Frontal cortex (tissue), 4 donors: ENCODE measurements around the gene MED12L. TPM values are rescaled to one million over a fixed set of nuclear protein-coding genes. Genes with fewer than 3 reads are reported as not detected.
"Not testable (repeated sequence)": the region's sequence is repeated elsewhere in the genome, so short reads cannot be mapped to it uniquely, and the experiment has no call there.

Experiments
- DNase-seq, 2 donors: peaks; one replicate each; pipeline ENCODE4 v3.0.0; 2012; ENCODE audit warnings: low spot score in 2 of 2
- FAIRE-seq: peaks from 2 replicates; lab custom pipeline; 2012; peaks lifted over from hg19 to GRCh38; lab: Jason Lieb, UNC
- total RNA-seq: library from RNA; depleted of rRNA; stranded (reverse); fragments of >200 nt; gene quantifications from one replicate; pipeline ENCODE4 v1.2.3, GENCODE V29; 2014
- donor health status: control.
- donor health status: control.
- donor health status: control.

Gene MED12L, protein sequence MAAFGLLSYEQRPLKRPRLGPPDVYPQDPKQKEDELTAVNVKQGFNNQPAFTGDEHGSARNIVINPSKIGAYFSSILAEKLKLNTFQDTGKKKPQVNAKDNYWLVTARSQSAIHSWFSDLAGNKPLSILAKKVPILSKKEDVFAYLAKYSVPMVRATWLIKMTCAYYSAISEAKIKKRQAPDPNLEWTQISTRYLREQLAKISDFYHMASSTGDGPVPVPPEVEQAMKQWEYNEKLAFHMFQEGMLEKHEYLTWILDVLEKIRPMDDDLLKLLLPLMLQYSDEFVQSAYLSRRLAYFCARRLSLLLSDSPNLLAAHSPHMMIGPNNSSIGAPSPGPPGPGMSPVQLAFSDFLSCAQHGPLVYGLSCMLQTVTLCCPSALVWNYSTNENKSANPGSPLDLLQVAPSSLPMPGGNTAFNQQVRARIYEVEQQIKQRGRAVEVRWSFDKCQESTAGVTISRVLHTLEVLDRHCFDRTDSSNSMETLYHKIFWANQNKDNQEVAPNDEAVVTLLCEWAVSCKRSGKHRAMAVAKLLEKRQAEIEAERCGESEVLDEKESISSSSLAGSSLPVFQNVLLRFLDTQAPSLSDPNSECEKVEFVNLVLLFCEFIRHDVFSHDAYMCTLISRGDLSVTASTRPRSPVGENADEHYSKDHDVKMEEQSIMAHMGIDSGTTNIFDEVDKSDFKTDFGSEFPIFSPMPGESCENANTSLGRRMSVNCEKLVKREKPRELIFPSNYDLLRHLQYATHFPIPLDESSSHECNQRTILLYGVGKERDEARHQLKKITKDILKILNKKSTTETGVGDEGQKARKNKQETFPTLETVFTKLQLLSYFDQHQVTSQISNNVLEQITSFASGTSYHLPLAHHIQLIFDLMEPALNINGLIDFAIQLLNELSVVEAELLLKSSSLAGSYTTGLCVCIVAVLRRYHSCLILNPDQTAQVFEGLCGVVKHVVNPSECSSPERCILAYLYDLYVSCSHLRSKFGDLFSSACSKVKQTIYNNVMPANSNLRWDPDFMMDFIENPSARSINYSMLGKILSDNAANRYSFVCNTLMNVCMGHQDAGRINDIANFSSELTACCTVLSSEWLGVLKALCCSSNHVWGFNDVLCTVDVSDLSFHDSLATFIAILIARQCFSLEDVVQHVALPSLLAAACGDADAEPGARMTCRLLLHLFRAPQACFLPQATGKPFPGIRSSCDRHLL (N-terminal part only)
- 6.1 TPM for total RNA-seq

DNA sequence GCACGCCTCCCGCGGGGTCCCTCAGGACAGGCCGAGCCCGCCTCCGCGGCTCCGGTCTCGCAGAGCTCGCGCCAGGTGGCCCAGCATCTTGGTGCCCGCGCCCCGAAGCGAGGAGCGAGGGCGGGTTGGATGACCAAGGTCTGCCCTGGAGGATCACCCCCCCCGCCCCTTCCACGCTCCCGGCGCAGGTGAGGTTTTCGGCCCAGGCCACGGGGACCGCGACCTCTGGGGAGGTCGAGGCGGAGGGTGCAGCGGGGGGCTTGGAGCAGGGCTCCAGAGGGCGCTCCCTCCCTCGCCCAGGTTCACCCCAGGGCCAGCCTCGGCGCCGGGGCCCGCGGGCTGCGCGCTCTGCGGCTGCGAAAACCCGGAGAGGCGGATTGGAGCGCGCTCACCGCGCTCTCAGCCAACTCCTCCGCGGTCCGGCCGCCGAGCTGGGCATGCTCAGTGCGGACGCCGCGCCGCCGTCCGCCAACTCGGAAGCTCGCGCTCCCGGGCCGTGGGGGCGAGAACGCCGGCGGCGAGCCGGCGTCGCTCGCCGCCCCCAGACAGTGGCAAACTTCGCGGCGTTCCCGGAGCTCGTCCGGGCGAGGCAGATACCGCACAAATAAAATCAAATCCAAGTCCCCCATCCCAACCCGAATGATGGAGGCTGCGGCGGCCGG is at the start of gene MED12L:
Gene MED12L, plus strand, starts transcription at position 438 of the 662 bp plus-strand sequence. CDS start 1,263 bp downstream, outside the sequence.
- peak; percentile 84 to 86 for DNase-seq
- no peak for FAIRE-seq

DNA sequence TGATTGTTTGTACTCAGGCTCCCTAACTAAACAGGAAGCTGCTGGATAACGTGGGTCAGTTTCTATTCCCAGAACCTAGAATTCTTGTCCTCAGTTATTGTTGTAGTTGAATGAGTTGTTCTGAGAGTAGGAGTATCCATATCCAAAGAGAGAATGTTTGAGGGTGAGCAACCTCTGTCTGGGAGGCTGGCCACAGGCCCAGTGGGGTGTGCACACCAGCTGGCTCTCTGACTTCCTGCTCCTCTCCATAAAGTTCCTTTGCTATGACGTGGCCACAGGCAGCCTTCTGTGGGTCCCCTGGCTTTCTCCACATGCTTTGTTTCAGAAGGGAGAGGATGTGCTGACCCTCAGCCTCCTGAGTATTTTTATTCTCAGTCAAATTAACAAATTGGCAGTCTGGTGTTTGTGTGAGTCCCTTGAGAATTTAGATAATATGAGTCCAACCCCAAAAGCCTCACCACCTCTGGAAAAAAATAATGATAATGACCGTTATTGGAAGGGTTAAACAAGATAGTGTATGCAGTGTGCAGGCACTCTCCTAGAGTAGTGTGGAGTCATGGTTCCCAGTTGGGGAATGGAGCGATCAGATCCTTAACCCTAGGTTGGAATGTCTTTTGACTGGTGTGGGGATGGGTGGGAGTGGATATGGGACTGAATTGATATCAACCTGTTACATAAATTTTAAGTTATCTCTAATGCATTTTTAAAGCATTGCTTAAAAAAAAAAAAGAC is 47.6 kb upstream of the MED12L start:
- FAIRE-seq (no peak), DNase-seq (no peak)

DNA sequence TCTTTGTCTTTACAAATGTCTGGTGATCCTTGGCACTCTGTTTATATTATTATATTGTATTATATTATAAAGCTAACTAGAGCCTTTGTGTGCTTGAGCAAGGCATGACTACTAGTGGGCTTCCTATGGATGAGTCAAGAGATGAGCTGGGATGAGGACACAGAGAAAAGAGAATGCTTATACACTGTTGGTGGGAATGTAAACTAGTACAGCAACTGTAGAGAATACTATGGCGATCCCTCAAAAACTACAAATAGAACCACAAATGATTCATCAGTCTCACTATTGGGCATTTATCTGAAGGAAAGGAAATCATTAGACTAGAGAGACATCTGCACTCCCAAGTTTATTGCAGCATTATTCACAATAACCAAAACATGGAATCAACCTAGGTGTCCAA is 40.8 kb upstream of the MED12L start:
- no peak for FAIRE-seq
- no peak for DNase-seq

DNA sequence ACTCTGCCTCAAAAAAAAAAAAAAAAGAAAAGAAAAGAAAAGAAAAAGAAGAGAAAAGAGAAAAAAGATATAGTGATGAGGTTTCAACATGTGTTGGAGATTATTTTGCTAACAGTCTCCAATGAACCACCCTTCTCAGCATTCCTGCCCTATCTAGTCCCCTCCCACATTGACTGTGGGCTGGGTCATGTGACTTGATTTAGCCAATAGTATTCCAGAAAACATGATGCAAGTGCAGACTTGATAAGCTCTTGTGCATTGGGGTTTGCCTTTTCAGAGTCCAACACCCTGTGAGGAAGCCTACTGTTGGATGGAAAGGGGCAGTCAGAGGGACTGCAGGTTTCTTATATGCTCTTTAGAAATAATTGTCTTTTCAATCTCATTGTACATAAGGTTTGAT is 37.8 kb upstream of the MED12L start:
- FAIRE-seq = no peak
- no peak for DNase-seq

DNA sequence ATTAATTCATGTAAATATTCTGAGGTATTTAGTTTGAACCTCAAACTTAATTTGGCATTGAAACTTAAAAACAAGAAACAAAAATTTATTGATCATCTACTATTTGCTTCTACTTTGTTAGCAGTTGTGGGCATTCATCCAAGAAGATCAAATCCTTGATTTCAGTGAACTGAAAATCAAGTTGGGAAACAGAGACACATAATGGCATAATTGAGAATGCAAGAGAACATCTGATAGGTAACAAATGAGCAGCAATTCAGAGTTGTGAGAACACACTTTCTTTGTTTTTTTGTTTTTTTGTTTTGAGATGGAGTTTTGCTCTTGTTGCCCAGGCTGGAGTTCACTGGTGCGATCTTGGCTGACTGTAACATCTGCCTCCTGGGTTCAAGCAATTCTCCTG is 33.9 kb upstream of the MED12L start:
- FAIRE-seq = no peak
- no peak for DNase-seq

DNA sequence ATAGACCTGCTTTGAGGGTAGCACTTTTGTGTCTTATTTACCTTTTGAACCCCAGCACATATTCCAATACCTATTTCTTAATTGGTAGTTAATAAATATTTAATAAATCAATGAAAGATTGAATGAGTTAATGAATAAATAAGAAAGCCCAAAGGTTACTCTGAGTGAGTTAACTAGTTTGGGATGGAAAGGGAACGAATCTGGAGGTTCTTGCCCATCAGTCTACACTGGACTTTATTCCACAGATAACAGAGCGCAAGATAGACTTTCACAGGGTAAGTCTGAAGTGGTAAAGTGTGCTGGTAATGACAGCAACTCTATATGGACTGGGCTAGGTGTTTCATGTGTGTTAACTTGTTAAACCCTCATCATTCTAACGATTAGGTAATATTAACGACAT is 33.1 kb upstream of the MED12L start:
- FAIRE-seq (no peak), DNase-seq (no peak)

DNA sequence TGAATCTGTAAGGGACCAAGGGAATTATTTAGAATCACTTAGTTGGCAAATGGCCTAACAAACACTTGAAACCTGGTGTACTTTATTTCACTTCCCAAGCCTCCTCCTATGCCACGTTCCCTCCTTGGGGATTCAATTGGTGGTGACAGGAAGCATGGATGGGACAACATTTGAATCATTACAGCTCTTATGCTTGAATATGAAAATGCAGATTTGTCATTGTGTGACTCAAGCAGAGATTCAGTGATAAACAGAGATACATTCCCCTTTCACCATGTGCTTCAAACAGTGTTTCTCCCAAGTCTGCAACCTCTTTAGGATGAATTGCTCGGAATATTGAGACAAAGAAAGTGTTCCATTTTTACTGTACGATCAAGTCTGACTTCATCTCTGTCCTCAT is 32.7 kb upstream of the MED12L start:
- no peak for DNase-seq
- FAIRE-seq = no peak

DNA sequence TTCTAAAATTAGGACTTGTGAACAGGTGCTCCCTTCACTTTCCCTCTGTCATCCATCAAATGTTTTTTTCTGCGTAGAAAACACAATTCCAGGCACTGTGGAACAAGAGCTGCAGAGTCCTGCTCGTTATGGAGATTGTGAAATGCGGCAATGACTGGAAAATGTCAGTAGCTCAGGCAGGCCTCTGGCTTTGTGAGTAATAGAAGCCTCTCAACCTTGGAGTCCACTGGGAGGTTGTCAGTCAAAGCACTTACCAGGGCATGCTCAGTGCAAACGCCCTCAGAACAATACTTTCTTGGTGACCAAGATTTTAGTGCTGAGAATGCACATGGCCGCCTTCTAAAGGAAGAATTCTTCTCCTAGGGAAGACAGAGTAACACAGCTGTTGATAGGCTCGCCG is 26.7 kb upstream of the MED12L start:
- FAIRE-seq = no peak

DNA sequence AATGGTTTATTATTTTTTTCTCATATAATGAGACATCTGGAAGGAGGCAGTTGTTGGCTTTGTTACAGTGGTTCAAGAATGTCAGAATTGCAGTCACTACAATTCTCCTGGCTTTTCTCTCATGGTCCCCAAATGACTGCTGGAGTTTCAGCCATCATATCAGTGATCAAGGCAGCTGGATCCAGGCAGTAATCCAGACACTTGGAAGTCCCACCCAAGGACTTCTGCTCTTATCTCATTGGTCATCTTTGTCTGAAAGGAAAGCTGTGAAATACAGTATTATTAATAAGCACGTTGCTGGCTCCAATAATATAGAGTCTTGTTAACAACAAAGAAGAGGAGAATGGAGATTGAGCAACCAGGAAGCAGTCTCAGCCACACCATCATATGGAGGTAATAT is 22.9 kb upstream of the MED12L start:
- DNase-seq (no peak), FAIRE-seq (no peak)

More for the DNA sequence above, 26.7 kb upstream of the MED12L start:
- DNase-seq = no peak

DNA sequence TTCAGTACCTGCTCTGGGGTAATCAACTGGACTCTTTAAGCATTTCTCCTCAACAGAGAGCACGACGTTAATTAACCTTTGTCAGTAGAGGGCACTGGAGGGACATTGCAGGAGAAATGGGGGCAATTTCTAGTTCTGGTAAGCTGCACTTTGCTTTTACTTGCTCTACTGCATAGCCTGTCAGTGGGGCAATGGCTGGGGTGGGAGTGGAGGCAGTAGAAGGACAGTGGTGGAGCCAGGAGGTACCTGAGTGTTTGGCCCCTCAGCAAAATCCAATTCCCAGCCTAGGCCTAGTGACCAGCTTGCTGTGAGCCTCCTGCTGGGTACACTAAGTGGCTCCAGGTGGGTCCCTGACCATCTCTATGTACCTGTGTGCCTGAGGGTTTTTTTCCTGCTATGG is 18.3 kb upstream of the MED12L start:
- FAIRE-seq (no peak), DNase-seq (no peak)

DNA sequence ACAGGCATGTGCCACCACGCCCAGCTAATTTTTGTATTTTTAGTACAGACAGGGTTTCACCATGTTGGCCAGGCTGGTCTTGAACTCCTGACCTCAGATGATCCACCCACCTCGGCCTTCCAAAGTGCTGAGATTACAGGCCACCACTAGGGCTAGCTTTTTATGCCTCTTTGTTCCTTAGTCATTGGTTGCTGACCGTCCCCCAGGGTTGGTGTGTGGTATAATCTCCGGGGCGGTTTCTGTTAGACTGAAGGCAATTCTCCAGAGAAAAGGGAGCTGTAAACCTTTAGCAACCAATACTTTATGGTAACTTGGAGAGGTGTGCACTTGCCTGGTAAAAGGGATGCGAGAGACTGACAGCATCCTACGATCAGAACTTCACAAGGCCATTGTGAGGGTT is 12.6 kb upstream of the MED12L start:
- FAIRE-seq = not testable (repeated sequence)

DNA sequence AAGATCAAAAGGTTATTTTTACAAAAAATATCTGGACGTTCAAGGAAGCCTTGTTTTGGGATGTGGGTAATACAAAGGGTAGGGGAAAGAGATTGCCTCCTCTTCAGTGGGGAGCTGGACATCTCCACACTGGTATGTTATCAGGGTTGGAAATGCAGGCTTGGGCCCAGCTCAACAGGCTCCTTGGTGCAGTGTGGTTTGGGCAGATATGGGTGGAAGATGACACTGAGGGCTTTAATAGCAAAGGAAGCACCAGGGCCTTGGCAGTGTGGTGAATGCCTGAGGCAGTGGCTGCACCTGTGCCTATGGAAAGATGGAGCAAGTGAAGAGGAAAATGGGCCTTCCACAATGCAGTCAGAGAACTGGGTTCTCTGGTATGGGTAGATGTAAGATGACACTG is 11.2 kb upstream of the MED12L start:
- no peak for FAIRE-seq
- no peak for DNase-seq

More for the DNA sequence above, 12.6 kb upstream of the MED12L start:
- DNase-seq = not testable (repeated sequence)

DNA sequence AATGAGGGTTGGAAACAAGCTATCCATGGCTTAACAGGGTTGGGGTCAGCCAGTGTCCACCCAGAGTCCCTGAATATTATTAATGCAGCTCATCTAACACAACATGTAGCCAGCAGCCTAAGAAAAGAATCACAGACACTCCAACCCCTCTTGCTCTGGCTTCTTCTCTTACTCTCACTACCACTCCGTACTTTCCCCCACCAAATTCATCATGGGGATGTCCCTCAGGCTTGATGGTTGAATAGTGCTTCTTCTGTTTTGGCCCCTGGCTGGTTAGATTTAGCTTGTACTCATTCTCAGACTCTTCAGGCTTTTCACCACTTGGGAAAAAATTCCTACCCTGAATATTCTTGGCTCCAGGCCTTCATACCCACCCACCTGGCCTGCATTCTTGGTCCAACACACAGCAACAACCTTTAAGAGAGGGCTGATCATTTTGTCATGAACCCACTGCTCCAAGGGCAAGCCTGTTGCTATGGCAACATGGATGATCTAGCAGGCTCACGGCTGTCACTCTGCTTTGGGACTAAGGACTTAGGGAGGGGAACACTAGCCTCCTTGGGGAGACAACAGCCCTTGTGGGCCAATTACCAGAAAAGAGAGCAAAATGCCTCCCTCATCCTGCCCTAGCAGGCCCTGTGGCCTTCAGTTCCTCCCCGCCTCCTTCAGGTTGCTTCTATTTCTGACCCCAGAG is 9.4 kb upstream of the MED12L start:
- DNase-seq = no peak
- no peak for FAIRE-seq

DNA sequence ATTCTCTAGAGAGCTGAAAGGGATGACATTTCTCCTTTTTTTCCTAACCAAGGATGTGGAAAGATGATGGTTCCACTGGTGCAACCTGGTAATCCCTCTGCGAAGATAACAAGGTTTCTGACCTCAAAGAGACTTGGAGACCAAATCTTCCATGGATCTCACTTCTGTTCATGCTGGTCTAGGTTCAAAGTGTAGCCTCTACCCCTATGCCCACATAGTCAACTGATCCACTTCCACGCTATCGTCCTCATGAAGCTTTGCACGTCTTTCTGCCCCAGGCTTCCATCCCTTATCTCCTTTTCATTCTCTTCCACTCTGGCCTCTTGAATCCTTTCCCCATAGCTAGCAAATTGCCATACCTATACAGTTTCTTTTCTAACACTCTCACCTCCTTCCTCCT is 8.8 kb upstream of the MED12L start:
- FAIRE-seq = no peak
- no peak for DNase-seq

DNA sequence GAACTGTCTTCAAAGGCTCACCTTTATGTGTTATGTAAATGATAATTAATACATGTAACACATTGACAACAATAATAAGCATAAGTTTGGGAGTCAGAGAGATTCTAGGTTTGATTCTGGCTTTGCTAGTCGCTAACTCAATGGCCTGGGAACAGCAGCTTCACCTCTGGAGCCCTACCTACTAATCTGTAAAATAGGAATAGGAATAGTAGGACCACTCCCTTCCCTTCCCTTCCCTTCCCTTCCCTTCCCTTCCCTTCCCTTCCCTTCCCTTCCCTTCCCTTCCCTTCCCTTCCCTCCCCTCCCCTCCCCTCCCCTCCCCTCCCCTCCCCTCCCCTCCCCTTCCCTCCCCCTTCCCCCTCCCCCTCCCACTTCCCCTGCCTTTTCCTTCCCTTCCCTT is 4.4 kb upstream of the MED12L start:
- not testable (repeated sequence) for FAIRE-seq, DNase-seq

DNA sequence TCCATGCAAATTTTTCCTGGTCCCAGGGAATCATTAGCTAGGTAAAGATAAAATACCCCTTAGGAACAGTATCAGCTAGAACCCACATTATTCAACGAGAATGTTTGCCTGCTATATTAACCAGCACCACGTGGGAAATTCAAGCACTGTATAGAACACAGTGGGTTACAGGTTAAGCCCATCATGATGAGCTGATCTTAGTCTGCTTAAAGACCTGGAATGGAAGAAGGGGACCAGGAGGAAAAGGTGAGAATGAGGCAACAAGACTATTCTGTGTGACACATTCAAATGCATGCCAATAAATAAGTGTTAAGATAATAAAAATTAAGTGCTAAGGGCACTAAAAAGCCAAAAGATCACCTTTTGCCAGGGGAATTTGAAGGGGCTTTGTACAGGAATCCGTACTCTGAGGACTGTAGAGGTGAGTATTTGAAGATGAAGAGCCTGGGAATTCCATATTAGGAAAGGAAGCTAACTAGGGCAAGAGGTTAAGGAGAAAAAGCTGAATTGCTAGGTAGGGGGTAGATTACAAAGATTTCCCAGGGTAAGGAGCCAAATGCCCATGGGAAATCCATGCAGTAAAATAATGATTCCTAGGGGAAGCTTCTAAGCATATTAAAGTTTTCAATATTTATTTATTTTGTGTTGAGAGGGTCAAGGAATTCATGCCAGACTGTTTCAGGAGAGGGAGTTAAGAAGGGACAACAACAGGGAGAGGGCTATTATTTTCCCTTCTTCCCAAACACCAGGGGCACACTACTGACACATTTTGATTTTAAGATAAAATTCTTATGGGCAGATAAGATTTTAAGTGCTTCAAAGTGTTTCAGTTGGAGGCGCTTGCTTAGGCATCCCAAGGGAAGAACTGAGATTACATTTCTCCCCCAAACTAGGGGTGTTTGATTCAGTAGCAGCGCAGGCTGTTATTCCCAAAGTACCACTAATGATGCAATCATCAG is 2.3 kb upstream of the MED12L start:
- no peak for DNase-seq
- no peak for FAIRE-seq

DNA sequence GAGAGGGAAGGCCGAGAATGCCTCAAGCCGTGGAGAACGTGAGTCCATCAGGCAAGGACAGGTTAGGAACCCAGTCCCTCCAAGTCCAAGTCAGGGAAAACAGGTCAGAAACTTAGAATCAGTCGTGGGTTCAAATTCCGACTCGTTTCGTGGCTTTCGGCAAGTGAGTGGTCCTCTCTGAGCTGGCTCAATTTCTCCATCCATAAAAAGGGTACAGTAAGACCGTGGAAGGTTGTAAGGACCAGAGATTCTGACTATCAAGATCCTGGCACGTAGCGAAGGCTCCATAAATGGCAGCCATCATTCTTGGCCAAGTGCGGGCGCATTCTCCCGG is 604 bp upstream of the MED12L start:
- DNase-seq (no peak), FAIRE-seq (no peak)
